IPS-20b (cell line): ENCODE measurements around the gene TERB2.
"Not testable (repeated sequence)": the region's sequence is repeated elsewhere in the genome, so short reads cannot be mapped to it uniquely, and the experiment has no call there.

Experiments
- H3K27ac ChIP-seq: one replicate; pipeline ENCODE4 v1.5.1; 2013; ENCODE audit warnings: low read length
- H3K27me3 ChIP-seq: 2 replicates; pipeline ENCODE4 v1.6.1; 2013; ENCODE audit warnings: mild to moderate bottlenecking, low read length, inconsistent platforms; ENCODE audit not compliant: insufficient read depth
- H3K36me3 ChIP-seq: 2 replicates; pipeline ENCODE4 v1.6.1; 2013; ENCODE audit warnings: low read depth, mild to moderate bottlenecking, inconsistent platforms, low read length, moderate library complexity; ENCODE audit not compliant: insufficient read depth
- H3K4me1 ChIP-seq: 2 replicates; pipeline ENCODE4 v1.6.1; 2013; ENCODE audit warnings: mild to moderate bottlenecking, control low read depth, inconsistent platforms, low read length, moderate library complexity; ENCODE audit not compliant: insufficient read depth
- H3K4me3 ChIP-seq: 2 replicates; pipeline ENCODE4 v1.5.1; 2013; ENCODE audit warnings: mild to moderate bottlenecking, low read length, inconsistent platforms
- H3K9ac ChIP-seq: 2 replicates; pipeline ENCODE4 v1.6.1; 2013; ENCODE audit warnings: low read depth, mild to moderate bottlenecking, inconsistent platforms, low read length, moderate library complexity
- H3K9me3 ChIP-seq: 2 replicates; pipeline ENCODE4 v1.6.1; 2013; ENCODE audit warnings: mild to moderate bottlenecking, low read depth, low read length, inconsistent platforms; ENCODE audit not compliant: insufficient read depth

Gene TERB2

GRCh38 chr15:44956388-44956787 lies at the start of gene TERB2:
TSS of gene TERB2 (plus strand) at chr15:44956687. CDS start at chr15:44956719, 32 bp downstream.
- peaks cover 3% of the 10 kb centered on the region; the same call in 1 of the 2 replicates for H3K4me1 ChIP-seq
- H3K27me3 ChIP-seq, result no peaks in the 10 kb centered on the region
- no peaks in the 10 kb centered on the region for H3K9me3 ChIP-seq
- no peak within 1 kb of the TSS for H3K4me3 ChIP-seq
- H3K36me3 ChIP-seq, result no peaks in the 10 kb centered on the region
- H3K27ac ChIP-seq, result no peak within 1 kb of the TSS
- no peak within 1 kb of the TSS for H3K9ac ChIP-seq

GRCh38 chr15:44909423-44909822 lies 47.1 kb upstream of the TERB2 start:
- no peak overlapping the region for H3K9ac ChIP-seq
- H3K27me3 ChIP-seq, result no peaks in the 10 kb centered on the region
- no peak overlapping the region for H3K27ac ChIP-seq
- H3K4me1 ChIP-seq, result no peaks in the 10 kb centered on the region
- no peak overlapping the region for H3K4me3 ChIP-seq
- no peaks in the 10 kb centered on the region; the same call in 1 of the 2 replicates for H3K9me3 ChIP-seq
- H3K36me3 ChIP-seq, result no peaks in the 10 kb centered on the region

GRCh38 chr15:44910981-44911625 lies 45.4 kb upstream of the TERB2 start:
- Histone ChIP-seq H3K27ac (no peak overlapping the region), H3K36me3 (no peaks in the 10 kb centered on the region), H3K27me3 (no peaks in the 10 kb centered on the region), H3K4me1 (no peaks in the 10 kb centered on the region), H3K9ac (no peak overlapping the region), H3K9me3 (no peaks in the 10 kb centered on the region; the same call in 1 of the 2 replicates), H3K4me3 (no peak overlapping the region)

GRCh38 chr15:44912186-44912585 lies 44.3 kb upstream of the TERB2 start:
- not testable (repeated sequence) for H3K4me1 ChIP-seq, H3K9me3 ChIP-seq, H3K4me3 ChIP-seq, H3K27me3 ChIP-seq, H3K36me3 ChIP-seq, H3K27ac ChIP-seq, H3K9ac ChIP-seq

- not testable (repeated sequence) for H3K9ac ChIP-seq, H3K4me1 ChIP-seq, H3K36me3 ChIP-seq, H3K27me3 ChIP-seq, H3K9me3 ChIP-seq, H3K27ac ChIP-seq, H3K4me3 ChIP-seq
Measured at GRCh38 chr15:44912974-44913448, 43.5 kb upstream of the TERB2 start.

- no peaks in the 10 kb centered on the region for H3K4me1 ChIP-seq
- no peaks in the 10 kb centered on the region for H3K36me3 ChIP-seq
- H3K4me3 ChIP-seq, result no peak overlapping the region
- H3K9ac ChIP-seq, result no peak overlapping the region
- H3K27me3 ChIP-seq, result no peaks in the 10 kb centered on the region
- no peak overlapping the region for H3K27ac ChIP-seq
- H3K9me3 ChIP-seq, result no peaks in the 10 kb centered on the region
Measured at GRCh38 chr15:44918136-44918535, 38.4 kb upstream of the TERB2 start.

GRCh38 chr15:44928658-44929057 lies 27.8 kb upstream of the TERB2 start:
- not testable (repeated sequence) for H3K27me3 ChIP-seq, H3K36me3 ChIP-seq, H3K4me3 ChIP-seq

GRCh38 chr15:44930283-44930682 lies 26.2 kb upstream of the TERB2 start:
- not testable (repeated sequence) for H3K4me1 ChIP-seq, H3K9me3 ChIP-seq, H3K27me3 ChIP-seq, H3K27ac ChIP-seq, H3K36me3 ChIP-seq, H3K9ac ChIP-seq, H3K4me3 ChIP-seq

More at GRCh38 chr15:44928658-44929057, 27.8 kb upstream of the TERB2 start:
- H3K9me3 ChIP-seq, H3K9ac ChIP-seq, H3K27ac ChIP-seq, H3K4me1 ChIP-seq: not testable (repeated sequence)

GRCh38 chr15:44958302-44958701 lies 1.8 kb downstream of the TERB2 start:
- not testable (repeated sequence) for H3K4me1 ChIP-seq, H3K36me3 ChIP-seq, H3K27ac ChIP-seq, H3K9ac ChIP-seq, H3K4me3 ChIP-seq, H3K27me3 ChIP-seq, H3K9me3 ChIP-seq

- Histone ChIP-seq H3K36me3 (no peaks in the 10 kb centered on the region), H3K27ac (no peak overlapping the region), H3K4me1 (no peaks in the 10 kb centered on the region), H3K4me3 (no peak overlapping the region), H3K9me3 (no peaks in the 10 kb centered on the region), H3K27me3 (no peaks in the 10 kb centered on the region), H3K9ac (no peak overlapping the region)
Measured at GRCh38 chr15:44968475-44968874, 12.0 kb downstream of the TERB2 start.

- H3K36me3 ChIP-seq, result no peaks in the 10 kb centered on the region
- no peaks in the 10 kb centered on the region for H3K9me3 ChIP-seq
- H3K4me3 ChIP-seq, result no peak overlapping the region
- no peak overlapping the region for H3K27ac ChIP-seq
- no peaks in the 10 kb centered on the region for H3K4me1 ChIP-seq
- no peak overlapping the region for H3K9ac ChIP-seq
- no peaks in the 10 kb centered on the region for H3K27me3 ChIP-seq
Measured at GRCh38 chr15:44971036-44971435, 14.5 kb downstream of the TERB2 start.

- not testable (repeated sequence) for H3K27me3 ChIP-seq, H3K9me3 ChIP-seq, H3K4me1 ChIP-seq, H3K27ac ChIP-seq, H3K9ac ChIP-seq, H3K36me3 ChIP-seq, H3K4me3 ChIP-seq
Measured at GRCh38 chr15:44976183-44976582, 19.7 kb downstream of the TERB2 start.
